H1 (cell line): Measurements from ENCODE around the gene SPAG16. TPM values are rescaled to one million over a fixed set of nuclear protein-coding genes. Genes with fewer than 3 reads are reported as not detected.

Experiments used
- CTCF ChIA-PET: fragments of 300-600 bp; sonication (Branson Sonifier 250); formaldehyde crosslinking; loops from one replicate; lab custom pipeline; 2021; ENCODE audit not compliant: partially characterized antibody; lab: Charles Lee
- POLR2A ChIA-PET: fragments of 300-600 bp; sonication (Branson Sonifier 250); formaldehyde crosslinking; loops from one replicate; lab custom pipeline; 2021; ENCODE audit warnings: inconsistent platforms; ENCODE audit not compliant: partially characterized antibody; lab: Charles Lee
- DNase-seq, 2 experiments: peaks; one replicate each; pipeline versions ENCODE4 v3.0.0 to v3.0.0-alpha.2; 2010 to 2022; ENCODE audit warnings: low spot score in 2 of 2, low read depth in 1 of 2, mixed read lengths in 1 of 2
- FAIRE-seq: peaks from 2 replicates; lab custom pipeline; 2011; peaks lifted over from hg19 to GRCh38; lab: Jason Lieb, UNC
- H2AFZ ChIP-seq: 2 replicates; pipeline ENCODE4 v1.8.1; 2012; ENCODE audit warnings: low read length, inconsistent platforms
- H2AK5ac ChIP-seq: 2 replicates; pipeline ENCODE4 v1.6.1; 2013; ENCODE audit warnings: low read depth, low read length
- H2BK120ac ChIP-seq: replicated peaks from 2 replicates; pipeline ENCODE3; 2013; ENCODE audit warnings: low read depth, low read length, inconsistent platforms
- H2BK12ac ChIP-seq: 2 replicates; pipeline ENCODE4 v1.6.1; 2013; ENCODE audit warnings: low read depth, low read length
- H2BK15ac ChIP-seq: 2 replicates; pipeline ENCODE4 v1.6.1; 2013; ENCODE audit warnings: low read length
- H2BK20ac ChIP-seq: 2 replicates; pipeline ENCODE4 v1.6.1; 2013; ENCODE audit warnings: low read length
- H2BK5ac ChIP-seq: 2 replicates; pipeline ENCODE4 v1.6.1; 2013; ENCODE audit warnings: low read depth, low read length
- H3K14ac ChIP-seq: 2 replicates; pipeline ENCODE4 v1.6.1; 2013; ENCODE audit warnings: inconsistent platforms; ENCODE audit not compliant: insufficient read length
- H3K18ac ChIP-seq: 2 replicates; pipeline ENCODE4 v1.6.1; 2013; ENCODE audit warnings: low read length; ENCODE audit errors: extremely low read depth
- H3K23ac ChIP-seq: 2 replicates; pipeline ENCODE4 v1.6.1; 2013; ENCODE audit warnings: inconsistent platforms; ENCODE audit not compliant: insufficient read length
- H3K23me2 ChIP-seq: 2 replicates; pipeline ENCODE4 v1.6.1; 2013; ENCODE audit warnings: low read depth, low read length
- H3K27ac ChIP-seq: 2 replicates; pipeline ENCODE4 v1.6.1; 2011; ENCODE audit warnings: low read depth, low read length, inconsistent platforms
- H3K27me3 ChIP-seq, 4 experiments: replicated peaks in 1 of 4; 1 replicate in 1 of 4; 2 replicates in 3 of 4; pipeline versions ENCODE4 v1.6.1 to v1.8.1; 2011 to 2013; ENCODE audit warnings: low read length in 3 of 4, mild to moderate bottlenecking in 3 of 4, inconsistent platforms in 2 of 4, mixed read lengths in 2 of 4, moderate library complexity in 1 of 4; ENCODE audit not compliant: control insufficient read depth in 3 of 4, insufficient read depth in 3 of 4; ENCODE audit errors: extremely low read depth in 1 of 4
- H3K36me3 ChIP-seq, 4 experiments: 2 replicates each; pipeline versions ENCODE4 v1.6.1 to v1.8.1; 2011 to 2013; ENCODE audit warnings: mild to moderate bottlenecking in 4 of 4, low read length in 3 of 4, moderate library complexity in 2 of 4, control low read depth in 1 of 4, inconsistent platforms in 1 of 4; ENCODE audit not compliant: insufficient read depth in 4 of 4, control insufficient read depth in 2 of 4
- H3K4ac ChIP-seq: replicated peaks from 2 replicates; pipeline ENCODE3; 2013; ENCODE audit warnings: low read length, low read depth, mixed read lengths, inconsistent platforms; ENCODE audit not compliant: insufficient read length
- H3K4me1 ChIP-seq, 4 experiments: replicated peaks in 1 of 4; 1 replicate in 1 of 4; 2 replicates in 3 of 4; pipeline versions ENCODE4 v1.6.1 to v1.8.1; 2011 to 2013; ENCODE audit warnings: low read length in 3 of 4, inconsistent platforms in 2 of 4, mixed read lengths in 1 of 4; ENCODE audit not compliant: insufficient read depth in 4 of 4, control insufficient read depth in 3 of 4
- H3K4me2 ChIP-seq, 2 experiments: 2 replicates each; pipeline versions ENCODE4 v1.6.1 to v1.8.1; 2011 to 2013; ENCODE audit warnings: low read depth in 2 of 2, low read length in 2 of 2, control low read depth in 1 of 2, inconsistent platforms in 1 of 2, mild to moderate bottlenecking in 1 of 2; ENCODE audit not compliant: insufficient read depth in 1 of 2
- H3K4me3 ChIP-seq, 4 experiments: fragments of 200-600, 300-600 bp in 1 of 4; sonication (generic), shearing (Covaris generic), sonication (Bioruptor Twin) in 1 of 4; 2 replicates each; pipeline versions ENCODE4 v1.5.1 to v1.8.1; 2011 to 2016; ENCODE audit warnings: low read length in 4 of 4, low read depth in 3 of 4, control low read depth in 2 of 4, inconsistent platforms in 2 of 4, mild to moderate bottlenecking in 2 of 4, mixed read lengths in 1 of 4, moderate library complexity in 1 of 4; ENCODE audit not compliant: insufficient read depth in 2 of 4; ENCODE audit errors: extremely low read depth in 1 of 4
- H3K56ac ChIP-seq: replicated peaks from 2 replicates; pipeline ENCODE3; 2013; ENCODE audit warnings: low read depth, mild to moderate bottlenecking, mixed read lengths, low read length, inconsistent platforms; ENCODE audit not compliant: insufficient read length
- H3K79me1 ChIP-seq: 2 replicates; pipeline ENCODE4 v1.6.1; 2013; ENCODE audit warnings: low read depth, low read length, control low read depth
- H3K79me2 ChIP-seq, 2 experiments: 2 replicates each; pipeline versions ENCODE4 v1.6.1 to v1.8.1; 2012 to 2013; ENCODE audit warnings: low read length in 2 of 2, mild to moderate bottlenecking in 2 of 2, inconsistent platforms in 1 of 2; ENCODE audit not compliant: insufficient read depth in 2 of 2, control insufficient read depth in 1 of 2
- H3K9ac ChIP-seq, 4 experiments: replicated peaks in 1 of 4; 1 replicate in 1 of 4; 2 replicates in 3 of 4; pipeline versions ENCODE4 v1.6.1 to v1.8.1; 2011 to 2013; ENCODE audit warnings: low read depth in 3 of 4, low read length in 3 of 4, control low read depth in 2 of 4, mild to moderate bottlenecking in 2 of 4, moderate library complexity in 2 of 4, inconsistent platforms in 1 of 4; ENCODE audit errors: extremely low read depth in 1 of 4
- H3K9me3 ChIP-seq, 2 experiments: 2 replicates each; pipeline versions ENCODE4 v1.6.1 to v1.8.1; 2012 to 2013; ENCODE audit warnings: mild to moderate bottlenecking in 2 of 2, moderate library complexity in 2 of 2, control low read depth in 1 of 2, inconsistent platforms in 1 of 2, low read depth in 1 of 2, low read length in 1 of 2, mixed read lengths in 1 of 2; ENCODE audit not compliant: insufficient read depth in 2 of 2
- H4K20me1 ChIP-seq, 2 experiments: replicated peaks in 1 of 2; 2 replicates each; pipeline versions ENCODE3 to v1.8.1; 2011 to 2013; ENCODE audit warnings: inconsistent platforms in 2 of 2, low read length in 2 of 2, mild to moderate bottlenecking in 1 of 2; ENCODE audit not compliant: insufficient read depth in 2 of 2, control insufficient read depth in 1 of 2
- H4K5ac ChIP-seq: 2 replicates; pipeline ENCODE4 v1.6.1; 2013; ENCODE audit warnings: low read length, low read depth, mixed read lengths, inconsistent platforms; ENCODE audit not compliant: insufficient read length
- H4K8ac ChIP-seq: 2 replicates; pipeline ENCODE4 v1.8.0; 2013; ENCODE audit warnings: mild to moderate bottlenecking, moderate library complexity, low read length, inconsistent platforms; ENCODE audit not compliant: insufficient read depth; ENCODE audit errors: extremely low read depth
- H4K91ac ChIP-seq: replicated peaks from 2 replicates; pipeline ENCODE3; 2013; ENCODE audit warnings: low read length, mixed read lengths, inconsistent platforms; ENCODE audit not compliant: insufficient read length
- BCL11A ChIP-seq, 2 experiments: IDR thresholded peaks; one replicate each; pipeline ENCODE4 v1.6.1; 2011; ENCODE audit warnings: low read depth in 2 of 2, low read length in 2 of 2, mild to moderate bottlenecking in 2 of 2
- RAD21 ChIP-seq, 2 experiments: IDR thresholded peaks in 1 of 2; conservative IDR thresholded peaks in 1 of 2; 2 replicates each; pipeline ENCODE4 v1.6.1; 2011; ENCODE audit warnings: low read depth in 2 of 2, low read length in 2 of 2, improper control_type of control experiment in 1 of 2, inconsistent platforms in 1 of 2, mild to moderate bottlenecking in 1 of 2, moderate library complexity in 1 of 2
- WGBS, 2 experiments: shearing (Covaris generic) in 1 of 2; methylation state at CpG; one replicate each; pipeline versions ENCODE4 v1.1.6 to v1.1.7; 2013 to 2015; ENCODE audit warnings: low lambda C conversion rate in 2 of 2, mixed read lengths in 2 of 2, inconsistent platforms in 1 of 2, low coverage in 1 of 2, missing lambda C conversion rate in 1 of 2; ENCODE audit not compliant: insufficient replicate concordance in 2 of 2, insufficient coverage in 1 of 2, insufficient read length in 1 of 2; ENCODE audit errors: extremely low coverage in 1 of 2, missing lambda C conversion rate in 1 of 2; 5-methylcytosine and 5-hydroxymethylcytosine counted together
- polyA plus RNA-seq, 7 experiments: library from polyadenylated mRNA; depleted of rRNA in 3 of 7; stranded (reverse) in 5 of 7; unstranded in 2 of 7; fragments of >200 nt in 5 of 7; fragments of 200-250 nt in 2 of 7; gene quantifications; 1 replicate in 5 of 7; 2 replicates in 1 of 7; 4 replicates in 1 of 7; pipeline versions ENCODE4 v1.2.1 to v1.2.3, GENCODE V29; 2011 to 2013; ENCODE audit warnings: missing spikeins in 2 of 7, mixed read lengths in 2 of 7
- total RNA-seq: library from RNA; stranded (reverse); fragmentation: NEBNext Ultra II Directional; extraction: Animal tissue kit (Norgen Biotek cat#: 25700); gene quantifications from 2 replicates; pipeline ENCODE4 v1.2.1, GENCODE V29; 2021

SPAG16 gene
- total and polyA plus RNA-seq, 2 of the 8 experiments (the other 6 are each of a cell fraction or from before 2014, with no cell fraction given): 6.0 to 14.9 TPM

DNA sequence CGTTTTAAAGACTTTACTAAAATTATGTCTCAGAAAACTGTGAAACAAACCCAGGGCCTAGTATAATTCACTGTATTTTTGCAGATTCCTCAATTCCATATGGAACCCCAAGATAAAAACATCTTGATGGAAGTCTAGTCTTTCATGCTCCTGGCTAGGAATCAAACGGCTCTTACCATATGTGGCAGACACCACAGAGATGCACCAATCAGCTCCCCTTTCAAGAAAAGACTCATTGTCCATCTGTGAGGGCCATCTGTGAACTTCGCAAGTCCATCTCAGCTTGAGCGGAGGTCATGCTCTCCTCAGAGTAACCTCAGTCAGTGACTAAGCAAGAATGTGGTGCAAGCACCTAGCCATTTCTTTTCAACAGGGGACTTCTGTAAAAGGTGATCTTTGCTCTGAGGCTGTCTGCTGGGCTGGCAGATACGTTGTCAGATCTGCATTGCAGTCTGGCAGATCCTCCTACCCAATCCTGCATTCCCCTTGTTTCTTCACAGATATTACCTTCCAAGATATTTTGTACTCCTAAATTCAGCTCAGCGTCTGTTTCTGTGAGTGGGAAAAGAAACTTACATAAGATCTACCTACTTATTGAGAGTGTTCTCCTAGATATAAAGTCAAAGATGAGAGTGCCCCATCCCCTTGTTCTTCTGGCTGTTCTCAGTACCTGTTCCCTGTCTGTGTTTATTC lies 419.3 kb downstream of the SPAG16 start:
- POLR2A ChIA-PET: no interaction called here
- TF ChIP-seq RAD21 (IDR thresholded peaks at IDR 0.05 in 1 of 2, conservative IDR thresholded peaks at IDR 0.05 in 1 of 2; ENCODE audit: low read depth in 2 of 2, low read length in 2 of 2): no peak
- TF ChIP-seq BCL11A (IDR thresholded peaks at IDR 0.05; ENCODE audit: low read depth in 2 of 2, low read length in 2 of 2): no peak
- peaks cover 4 to 9% of the 10 kb centered on the region in 2 experiments; a peak in 3 of 4 replicates for H3K9me3 ChIP-seq
- no peaks in the 10 kb centered on the region for H3K23me2 ChIP-seq
- H3K14ac ChIP-seq: no peak overlapping the region
- no peaks in the 10 kb centered on the region for H3K4me1 ChIP-seq
- H2AK5ac ChIP-seq: no peak overlapping the region
- no peak overlapping the region for H3K27ac ChIP-seq
- H3K23ac ChIP-seq: no peak overlapping the region
- FAIRE-seq (no peak), DNase-seq (no peak)
- H3K4me3 ChIP-seq: no peak overlapping the region
- H3K79me2 ChIP-seq: no peaks in the 10 kb centered on the region
- H2BK5ac ChIP-seq: no peak overlapping the region
- no peak overlapping the region for H3K56ac ChIP-seq
- no peak overlapping the region for H2BK120ac ChIP-seq
- no peak overlapping the region for H3K4ac ChIP-seq
- H2AFZ ChIP-seq: no peak overlapping the region
- WGBS, 2 experiments: 93% methylated on average over 6 of the region's 6 CpGs; no CpG with 5 or more reads in 1 of the 2 experiments
- H4K91ac ChIP-seq: no peak overlapping the region
- no peak overlapping the region for H3K9ac ChIP-seq
- H2BK15ac ChIP-seq: no peak overlapping the region
- no peaks in the 10 kb centered on the region for H3K79me1 ChIP-seq
- no peaks in the 10 kb centered on the region for H4K20me1 ChIP-seq
- H3K27me3 ChIP-seq: no peaks in the 10 kb centered on the region
- no peak overlapping the region for H2BK12ac ChIP-seq
- CTCF ChIA-PET: no interaction called here
- no peak overlapping the region for H3K18ac ChIP-seq
- no peaks in the 10 kb centered on the region; a peak in 1 of 8 replicates for H3K36me3 ChIP-seq
- no peak overlapping the region for H4K8ac ChIP-seq
- no peak overlapping the region for H4K5ac ChIP-seq
- H2BK20ac ChIP-seq: no peak overlapping the region
- H3K4me2 ChIP-seq: no peak overlapping the region
